GM21786 (cell line): ENCODE results near the gene DYNLT5.
"Not testable (repeated sequence)": the region's sequence is repeated elsewhere in the genome, so short reads cannot be mapped to it uniquely, and the experiment has no call there.

ENCODE experiments used
- ATAC-seq: cut with Tn5 transposase; IDR thresholded peaks from one replicate; pipeline ENCODE4 v1.9.1; 2021; ENCODE audit not compliant: unreplicated experiment

Gene DYNLT5

DNA sequence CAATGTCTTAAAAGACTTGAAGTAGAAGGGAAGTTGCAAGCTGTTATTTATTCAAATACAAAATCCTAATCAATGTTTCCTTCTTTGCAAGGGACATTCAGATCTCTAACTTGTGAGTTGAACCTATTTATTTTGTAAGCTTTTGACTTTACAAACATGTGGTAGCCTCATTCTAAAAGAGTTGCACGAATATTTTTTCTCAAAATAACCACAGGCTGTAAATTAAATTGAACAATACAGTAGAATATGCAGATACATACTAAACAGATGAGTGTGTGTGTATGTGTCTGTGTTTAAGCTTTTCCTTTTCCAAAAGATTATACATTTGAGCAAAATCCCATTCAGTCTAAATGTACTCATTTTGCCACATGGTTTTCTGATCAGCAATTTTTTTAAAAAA, 4.8 kb upstream of the DYNLT5 start:
- ATAC-seq, result no peak

DNA sequence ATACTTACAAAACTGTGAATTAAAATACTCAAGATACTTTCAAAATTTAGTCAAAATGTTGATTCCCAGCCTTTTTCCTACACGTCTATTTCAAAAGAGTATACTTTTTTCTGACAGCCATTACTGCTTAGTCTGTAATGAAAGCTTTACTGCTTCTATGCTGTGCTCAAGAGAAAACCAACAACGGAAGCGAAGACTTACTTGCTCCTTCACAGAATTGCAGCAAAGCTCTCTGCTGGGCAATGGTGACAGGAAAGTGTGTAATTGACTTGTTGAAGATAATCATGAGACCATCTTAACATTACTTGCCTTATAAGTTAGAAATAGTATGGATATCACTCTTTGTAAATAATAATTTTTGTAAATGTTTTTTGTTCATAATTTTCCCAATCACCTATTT, 1.7 kb upstream of the DYNLT5 start:
- no peak for ATAC-seq

DNA sequence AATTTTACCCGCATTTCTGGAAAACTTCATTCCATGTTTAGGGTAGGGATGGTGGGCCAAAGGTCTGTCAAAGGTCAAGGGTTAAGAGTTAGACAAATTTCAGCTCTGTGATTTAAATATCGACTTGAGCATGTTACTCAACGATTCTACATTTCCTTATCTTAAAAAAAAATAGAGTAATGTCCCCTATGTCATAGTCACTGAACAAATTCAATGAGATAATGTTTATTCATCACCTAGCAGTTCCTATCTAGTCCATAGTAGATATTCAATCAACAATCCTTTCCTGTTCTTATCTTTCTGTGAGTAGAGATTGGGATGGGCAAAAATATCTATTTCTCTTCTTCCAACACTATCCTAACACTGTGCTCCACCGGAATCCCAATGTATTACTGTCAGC, 1.1 kb upstream of the DYNLT5 start:
- no peak for ATAC-seq

DNA sequence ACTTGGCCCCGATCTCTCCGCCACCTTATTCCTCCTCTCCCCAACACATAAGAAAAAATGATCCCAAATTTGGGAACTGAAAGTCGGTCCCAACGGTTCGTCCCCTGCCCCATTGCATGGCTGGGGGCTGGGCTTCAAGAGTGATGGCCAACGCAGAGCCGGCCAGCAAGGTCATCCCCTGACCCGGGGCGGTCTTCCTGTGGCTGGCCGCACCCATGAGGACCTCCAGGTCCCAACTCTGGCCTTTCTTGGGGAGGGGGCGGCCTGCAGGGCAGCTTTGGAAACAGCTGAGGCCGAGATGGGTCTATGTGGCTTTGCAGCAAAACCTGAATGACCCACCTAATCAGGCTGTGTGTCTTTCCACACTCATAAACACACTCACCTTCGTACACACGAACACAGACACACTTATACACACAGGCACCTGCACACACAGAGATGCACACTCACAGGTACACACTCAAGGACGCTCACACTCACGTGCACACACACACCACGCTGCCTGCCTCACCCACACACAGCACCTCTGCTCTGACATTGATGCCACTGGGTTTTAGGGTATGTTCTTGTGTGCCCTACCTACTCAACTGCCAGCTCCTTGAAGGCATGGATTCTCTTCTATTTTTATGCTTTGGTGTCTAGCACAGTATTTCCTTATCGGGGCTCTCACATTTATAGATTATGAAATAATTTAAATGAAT, 562 bp downstream of the DYNLT5 start:
- no peak for ATAC-seq

DNA sequence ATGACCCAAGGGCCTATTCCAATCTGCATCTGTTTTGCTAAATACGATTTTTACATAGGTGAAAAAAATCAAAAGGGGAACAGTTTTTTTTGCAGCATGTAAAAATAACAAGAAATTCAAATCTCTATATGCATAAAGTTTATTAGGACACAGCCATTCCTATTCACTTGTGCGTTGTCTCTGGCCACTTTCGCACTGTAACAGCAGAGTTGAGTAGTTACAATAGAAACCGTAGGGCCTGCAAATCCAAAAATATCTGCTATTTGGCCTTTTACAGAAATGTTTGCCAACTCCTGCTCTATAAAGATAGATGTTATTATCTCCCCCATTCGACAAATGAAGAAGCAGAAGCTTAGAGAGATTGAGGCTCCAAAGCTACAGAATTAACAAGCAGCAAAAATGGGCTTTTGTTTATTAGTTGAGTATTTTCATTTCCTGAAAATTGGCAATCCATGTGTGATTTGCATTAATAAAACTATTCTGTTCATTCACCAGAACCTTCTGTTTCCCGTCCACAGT, 5.5 kb downstream of the DYNLT5 start:
- peak; percentile 10 for ATAC-seq

DNA sequence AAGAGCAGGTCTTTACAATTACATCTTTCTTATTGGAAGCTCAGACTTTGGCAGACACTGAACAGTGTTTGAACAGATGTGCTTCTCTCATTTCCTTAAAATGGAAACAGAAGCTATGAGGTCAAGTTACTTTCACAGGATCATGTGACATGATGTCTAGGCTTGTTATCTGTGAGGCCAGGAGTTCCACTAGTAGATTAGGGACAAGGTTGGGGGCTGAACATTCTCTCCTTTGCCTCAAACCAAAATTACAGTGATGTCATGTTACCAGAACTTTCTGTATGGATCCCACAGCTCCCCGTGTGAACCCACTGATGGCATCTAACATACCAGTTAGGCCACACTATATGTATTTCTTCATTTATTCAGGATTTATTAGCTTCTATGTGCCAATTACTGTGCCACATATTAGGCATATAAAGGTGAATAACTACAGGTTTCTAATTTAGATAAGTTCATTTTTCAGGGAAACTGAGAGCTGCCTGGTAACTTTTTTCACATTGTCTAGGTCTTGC, 6.0 kb downstream of the DYNLT5 start:
- ATAC-seq, result peak; percentile 100

DNA sequence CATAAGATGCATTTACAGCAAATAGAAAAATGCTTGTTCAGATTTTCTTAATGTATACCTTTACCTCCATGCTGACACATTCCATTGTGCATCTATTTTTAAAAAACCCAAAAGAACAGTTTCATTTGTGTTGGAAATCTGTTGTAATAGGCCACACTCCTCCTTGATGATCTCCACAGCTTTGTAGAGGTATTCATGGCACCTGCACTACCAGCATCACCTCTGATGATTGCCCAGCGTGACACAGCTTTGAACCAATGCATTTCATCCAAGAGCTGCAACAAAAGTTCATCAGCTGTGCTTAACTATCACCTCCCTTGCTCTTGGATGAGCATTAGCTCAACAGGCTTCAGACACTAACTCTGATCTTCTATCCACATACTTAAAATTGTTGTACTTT, 8.2 kb downstream of the DYNLT5 start:
- ATAC-seq, result no peak

DNA sequence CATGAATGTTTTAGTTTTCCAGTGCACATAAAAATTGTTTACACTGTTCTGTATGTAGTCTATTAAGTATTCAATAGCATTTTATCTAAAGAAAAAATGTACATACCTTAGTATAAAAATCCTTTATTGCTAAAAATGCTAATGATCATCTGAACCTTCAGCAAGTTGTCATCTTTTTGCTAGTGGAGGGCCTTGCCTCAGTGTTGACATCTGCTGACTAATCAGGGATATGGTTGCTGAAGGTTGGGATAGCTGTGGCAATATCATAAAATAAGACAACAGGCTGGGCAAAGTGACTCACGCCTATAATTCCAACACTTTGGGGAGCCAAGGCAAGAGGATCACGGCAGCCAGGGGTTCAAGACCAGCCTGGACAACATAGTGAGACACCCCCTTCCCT, 9.0 kb downstream of the DYNLT5 start:
- ATAC-seq, result no peak

DNA sequence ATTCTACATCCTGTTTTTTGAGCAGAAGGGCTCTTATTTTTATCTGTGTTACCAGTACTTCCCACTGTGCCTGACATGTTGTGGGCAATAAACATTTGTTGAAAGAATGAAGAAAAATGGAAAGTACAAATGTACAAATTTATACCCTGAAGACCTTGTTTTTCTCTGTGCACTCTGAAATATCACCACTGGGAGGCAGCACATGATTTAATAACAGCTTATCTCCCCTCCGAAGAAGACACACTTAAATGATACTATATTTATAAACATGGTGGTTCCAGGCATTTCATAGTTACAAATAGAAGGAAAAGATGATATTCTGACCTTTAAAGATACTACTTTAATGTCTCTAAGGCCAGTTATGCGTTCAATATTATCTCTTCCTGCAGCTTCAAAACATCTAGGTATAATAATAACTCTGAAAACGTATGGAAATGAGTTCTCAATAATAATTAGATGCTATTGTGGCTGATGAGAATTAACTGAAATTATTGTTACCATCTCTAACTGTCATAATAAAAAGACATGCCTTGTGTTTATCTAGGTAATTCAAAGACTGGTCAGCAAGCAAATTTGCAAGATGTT, 12.8 kb downstream of the DYNLT5 start:
- no peak for ATAC-seq

DNA sequence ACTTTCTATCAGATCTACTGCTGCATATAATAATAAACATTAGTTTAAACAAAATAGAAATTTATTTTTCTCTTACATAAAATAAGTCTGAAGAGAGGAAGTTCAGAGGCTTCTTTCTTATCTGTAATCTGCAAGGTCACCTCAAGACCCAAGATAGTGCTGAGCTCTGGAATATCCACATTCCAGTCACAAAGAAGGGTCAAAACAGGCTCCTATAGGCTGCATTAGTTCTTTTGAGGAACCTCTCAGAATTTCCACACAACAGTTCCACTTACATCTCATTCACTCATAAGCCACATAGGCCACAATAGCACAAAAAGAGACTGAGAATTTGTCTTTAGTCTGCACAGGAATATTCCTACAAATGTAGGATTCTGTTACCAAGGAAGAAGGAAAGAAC, 15.4 kb downstream of the DYNLT5 start:
- ATAC-seq, result no peak

DNA sequence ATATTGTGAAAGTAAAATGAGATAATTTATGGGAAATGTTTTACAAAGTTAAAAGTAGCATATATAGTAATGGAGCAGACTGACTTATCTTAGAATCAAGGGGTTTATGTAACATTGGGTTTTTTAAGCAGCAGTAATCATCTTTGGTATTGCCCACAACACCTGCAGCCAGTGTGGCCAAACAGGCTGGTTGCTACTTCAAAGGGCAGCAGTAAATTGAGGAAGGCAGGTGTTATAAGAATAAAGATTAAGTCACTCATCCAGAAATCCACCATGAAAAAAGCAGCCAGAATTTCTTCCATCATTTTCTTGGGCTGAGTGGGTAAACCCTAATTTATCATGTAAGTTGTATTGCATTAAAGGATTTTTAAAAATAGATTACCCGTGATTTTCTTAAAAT, 16.7 kb downstream of the DYNLT5 start:
- no peak for ATAC-seq

DNA sequence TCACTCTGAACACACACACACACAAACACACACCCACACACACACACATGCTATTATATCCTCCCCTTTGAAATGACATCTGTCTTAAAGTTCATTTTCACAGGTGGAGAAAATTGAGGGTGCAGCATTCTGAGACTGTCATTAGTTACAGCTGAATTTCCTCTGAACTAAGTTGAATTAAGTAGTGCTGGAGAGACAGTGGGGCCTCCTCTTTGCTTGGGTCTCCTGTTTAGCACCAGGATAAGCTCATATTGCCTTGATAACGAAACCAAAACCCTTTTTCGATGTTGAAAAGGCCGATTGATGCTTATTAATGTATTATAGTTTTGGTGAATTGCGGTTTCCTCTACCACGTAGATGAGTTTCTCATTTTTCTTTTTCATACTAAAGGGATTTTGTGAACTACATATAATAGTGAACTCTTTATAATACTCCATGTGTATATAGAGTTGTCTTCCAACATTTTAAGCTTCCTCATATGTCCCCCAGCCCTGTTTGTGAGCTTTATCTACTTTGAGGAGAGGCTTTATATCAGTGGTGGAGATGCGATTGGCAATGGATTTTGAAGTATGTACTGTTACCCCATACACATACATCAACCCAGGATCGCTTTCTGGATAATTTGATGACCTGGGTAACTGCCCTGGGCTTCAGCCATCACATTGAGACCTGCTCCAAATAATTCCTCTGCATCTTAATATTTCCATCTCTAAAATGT, 17.4 kb downstream of the DYNLT5 start:
- no peak for ATAC-seq

DNA sequence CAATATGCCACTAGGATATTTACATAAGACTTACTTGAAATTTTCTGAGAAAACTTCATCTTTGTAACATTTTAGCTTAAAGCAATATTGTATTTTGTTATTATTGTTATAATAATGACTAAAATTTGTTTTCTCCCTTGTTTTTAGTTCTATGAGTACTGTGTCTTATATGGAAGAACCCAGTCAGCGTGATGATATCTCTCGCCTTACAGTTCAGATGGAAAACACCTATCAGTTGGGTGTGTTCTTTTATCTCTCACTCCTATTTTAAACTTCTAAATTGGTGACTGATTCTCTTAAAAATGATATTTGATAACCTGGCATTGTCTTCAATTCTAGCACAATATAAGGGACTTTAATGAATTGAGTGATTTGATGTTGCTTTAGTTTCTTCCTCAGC, 18.0 kb downstream of the DYNLT5 start:
- no peak for ATAC-seq

DNA sequence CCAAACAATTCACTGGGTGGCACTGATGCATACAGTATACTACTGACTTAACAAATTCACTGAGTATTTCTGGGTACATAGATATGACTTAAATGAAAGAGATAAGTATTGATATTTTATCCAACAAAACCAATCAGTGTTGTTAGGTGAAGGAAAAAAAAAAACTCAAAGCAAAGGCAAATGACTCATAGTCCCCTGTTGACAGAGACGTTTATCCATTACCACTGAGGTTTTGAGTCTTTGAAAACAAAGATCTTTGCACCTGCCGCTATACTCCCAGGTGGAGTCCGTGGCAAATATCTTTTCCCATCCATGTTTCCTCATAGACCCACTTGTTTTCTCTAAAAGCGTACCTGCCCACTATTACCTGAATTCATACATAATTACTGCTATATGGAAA, 18.4 kb downstream of the DYNLT5 start:
- no peak for ATAC-seq

DNA sequence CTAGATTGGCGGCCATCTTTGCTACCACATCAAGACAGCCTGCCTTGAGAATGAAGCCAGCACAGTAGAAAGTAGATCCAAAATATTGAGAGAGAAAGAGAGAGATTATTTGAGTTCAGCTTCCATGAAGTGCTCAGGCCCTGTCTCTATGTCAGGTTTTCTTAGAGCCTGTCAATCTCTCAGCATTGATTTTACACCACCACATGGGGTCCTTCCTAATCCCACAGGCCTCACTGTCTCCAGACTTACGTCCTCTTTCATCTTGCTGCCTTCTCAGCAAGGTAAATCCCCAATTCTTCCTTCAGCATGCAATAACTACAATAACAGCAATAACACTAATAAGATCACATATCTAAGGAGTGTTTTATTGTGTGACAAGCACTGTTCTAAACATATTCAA, 21.0 kb downstream of the DYNLT5 start:
- no peak for ATAC-seq

DNA sequence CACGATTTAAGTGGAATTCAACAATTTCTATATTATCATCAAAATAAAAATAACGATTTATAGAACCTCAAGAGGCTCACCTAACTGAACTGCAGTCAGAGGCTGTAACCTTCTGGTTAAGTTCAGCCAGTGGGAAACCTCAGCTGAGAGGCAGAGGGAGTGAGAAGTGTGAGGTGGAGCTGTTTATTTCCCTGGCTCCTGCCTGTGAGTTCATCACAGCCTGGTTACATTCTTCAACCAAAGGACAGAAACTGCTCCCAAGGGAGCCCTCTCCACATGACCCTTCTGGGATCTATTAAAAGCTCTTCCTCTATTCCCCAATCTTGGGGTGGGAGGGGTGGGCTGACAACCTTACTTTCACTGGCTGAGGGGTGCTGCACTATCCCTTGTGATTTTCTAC, 22.2 kb downstream of the DYNLT5 start:
- ATAC-seq, result no peak

DNA sequence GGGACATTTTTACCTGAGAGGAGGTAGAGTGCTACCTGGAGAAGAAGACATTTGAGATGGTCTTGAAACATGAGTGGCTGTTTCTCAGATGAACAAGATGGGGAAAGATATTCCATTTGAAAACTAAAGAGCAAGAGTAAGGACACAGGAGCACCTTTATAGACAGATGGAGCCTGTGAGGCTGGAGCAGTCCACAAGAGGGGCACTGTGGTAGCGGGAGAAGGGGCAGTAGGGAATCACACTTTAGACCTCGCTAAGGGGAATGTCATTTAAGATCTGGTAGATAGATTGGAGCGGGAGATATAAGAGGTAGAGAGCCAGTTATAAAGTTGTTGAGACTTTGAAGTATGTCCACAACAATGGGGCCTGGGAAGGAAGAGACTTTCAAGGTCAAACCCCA, 23.4 kb downstream of the DYNLT5 start:
- ATAC-seq, result no peak

DNA sequence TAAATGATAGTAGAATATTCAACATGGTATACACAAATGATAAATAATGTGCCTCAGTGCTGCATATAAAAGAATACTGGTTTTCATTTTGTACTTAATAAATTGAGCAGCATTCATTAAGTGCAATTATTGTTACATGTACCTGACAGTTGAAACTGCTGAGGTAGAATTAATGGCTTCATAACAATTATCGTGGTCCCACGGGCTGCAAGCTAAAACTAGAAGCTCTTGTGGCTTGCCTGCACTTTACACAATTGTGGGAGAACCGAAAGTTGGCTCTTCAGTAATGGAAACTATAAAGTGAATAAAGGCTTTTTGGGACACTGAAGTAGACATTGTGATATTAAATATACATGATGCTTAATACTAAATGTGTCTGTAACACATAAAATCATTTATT, 25.6 kb downstream of the DYNLT5 start:
- ATAC-seq, result no peak

DNA sequence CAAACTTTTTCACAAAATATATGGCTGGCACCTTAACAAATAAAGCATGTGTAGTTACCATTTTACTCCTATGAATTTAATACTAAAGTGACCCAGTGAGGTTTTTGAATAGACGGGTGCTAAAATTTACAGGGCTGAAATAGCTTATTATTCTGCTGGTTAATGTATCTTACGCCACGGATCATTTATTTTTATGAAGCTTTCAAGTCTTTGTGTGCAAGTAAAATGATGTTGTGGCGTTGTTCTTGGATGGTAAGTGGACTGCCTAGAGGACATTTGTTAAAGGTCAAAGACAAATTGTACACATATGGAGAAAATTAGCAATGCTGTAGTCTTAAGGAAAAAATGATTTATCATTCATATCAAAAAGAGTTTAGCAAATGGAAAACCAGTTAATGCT, 26.0 kb downstream of the DYNLT5 start:
- ATAC-seq, result no peak

DNA sequence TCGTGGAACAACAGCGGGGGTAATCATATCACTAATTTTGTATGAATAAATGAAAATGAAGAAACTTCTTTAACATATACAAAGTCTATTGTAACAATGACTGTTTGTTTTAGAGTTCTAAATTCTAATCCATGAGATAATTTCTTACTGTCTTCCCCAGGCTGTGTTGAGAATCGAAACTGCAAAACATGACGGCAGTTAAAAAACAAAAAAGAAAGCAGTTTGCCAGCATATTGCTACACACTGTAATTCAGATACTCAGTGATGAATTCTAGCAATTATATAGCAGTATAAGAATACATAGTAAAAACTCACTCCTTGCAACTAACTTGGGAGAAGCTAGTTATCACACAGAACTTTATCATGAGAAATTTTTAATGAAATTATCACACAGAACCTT, 26.7 kb downstream of the DYNLT5 start:
- ATAC-seq, result no peak

DNA sequence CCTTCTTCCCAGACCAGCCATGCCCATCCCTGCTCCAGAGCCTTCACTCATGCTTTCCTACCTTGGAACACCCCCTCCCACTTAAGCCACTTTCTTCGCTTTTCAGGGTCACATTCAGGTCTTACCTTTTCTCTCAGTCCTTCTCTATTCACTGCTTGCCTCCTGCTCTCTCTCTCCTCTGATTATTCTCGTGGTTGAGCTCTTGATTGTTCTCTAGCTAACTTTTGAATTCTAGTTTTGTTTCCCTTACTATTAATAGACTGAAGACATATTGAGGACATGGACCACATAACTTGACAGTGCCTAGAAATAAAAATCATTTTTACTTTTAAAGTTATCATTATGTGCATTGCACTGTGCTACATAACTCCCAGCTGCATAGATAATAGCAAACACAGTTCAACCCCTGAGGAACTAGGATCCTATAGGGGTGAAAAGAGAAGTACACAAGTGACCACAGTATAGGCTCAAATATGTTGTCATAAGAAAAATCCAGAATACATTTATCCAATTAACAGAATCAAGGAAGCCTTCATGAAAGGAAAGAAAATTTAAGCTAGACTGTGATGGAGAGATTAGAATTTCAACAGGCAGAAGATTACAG, 27.3 kb downstream of the DYNLT5 start:
- ATAC-seq, result no peak

DNA sequence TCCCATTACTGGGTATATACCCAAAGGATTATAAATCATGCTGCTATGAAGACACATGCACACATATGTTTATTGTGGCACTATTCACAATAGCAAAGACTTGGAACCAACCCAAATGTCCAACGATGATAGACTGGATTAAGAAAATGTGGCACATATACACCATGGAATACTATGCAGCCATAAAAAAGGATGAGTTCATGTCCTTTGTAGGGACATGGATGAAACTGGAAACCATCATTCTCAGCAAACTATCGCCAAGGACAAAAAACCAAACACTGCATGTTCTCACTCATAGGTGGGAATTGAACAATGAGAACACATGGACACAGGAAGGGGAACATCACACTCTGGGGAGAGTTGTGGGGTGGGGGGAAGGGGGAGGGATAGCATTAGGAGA, 33.5 kb downstream of the DYNLT5 start:
- not testable (repeated sequence) for ATAC-seq
